Glutamatergic neuron (in vitro differentiated cells): ENCODE results near the gene ZSWIM3. TPM values are rescaled to one million over a fixed set of nuclear protein-coding genes. Genes with fewer than 3 reads are reported as not detected.

Experiments
- DNase-seq: peaks from one replicate; pipeline ENCODE4 v3.0.0; 2022
- H3K27ac Mint-ChIP-seq: one replicate; pipeline ENCODE4 v1.8.0; 2020; ENCODE audit warnings: mild to moderate bottlenecking, mixed read lengths, inconsistent platforms; ENCODE audit not compliant: unreplicated experiment
- H3K27me3 Mint-ChIP-seq: one replicate; pipeline ENCODE4 v1.8.0; 2020; ENCODE audit warnings: mild to moderate bottlenecking, moderate library complexity, mixed read lengths, inconsistent platforms; ENCODE audit not compliant: unreplicated experiment
- H3K36me3 Mint-ChIP-seq: one replicate; pipeline ENCODE4 v1.8.0; 2020; ENCODE audit warnings: mild to moderate bottlenecking, mixed read lengths, inconsistent platforms; ENCODE audit not compliant: unreplicated experiment
- H3K4me1 Mint-ChIP-seq: one replicate; pipeline ENCODE4 v1.8.0; 2020; ENCODE audit warnings: mild to moderate bottlenecking, low read depth, mixed read lengths, inconsistent platforms; ENCODE audit not compliant: unreplicated experiment
- H3K4me3 Mint-ChIP-seq: one replicate; pipeline ENCODE4 v1.8.0; 2020; ENCODE audit warnings: mild to moderate bottlenecking, mixed read lengths, inconsistent platforms; ENCODE audit not compliant: unreplicated experiment
- H3K9me3 Mint-ChIP-seq: one replicate; pipeline ENCODE4 v1.8.0; 2020; ENCODE audit warnings: mild to moderate bottlenecking, moderate library complexity, mixed read lengths, inconsistent platforms; ENCODE audit not compliant: unreplicated experiment
- total RNA-seq: library from RNA; stranded (reverse); fragmentation: NEBNext Ultra II Directional; extraction: Animal tissue kit (Norgen Biotek cat#: 25700); gene quantifications from one replicate; pipeline ENCODE4 v1.2.1, GENCODE V29; 2021; ENCODE audit not compliant: unreplicated experiment
- TF ChIP-seq, protein P1 (sequence below): fragments of 200-600 bp; sonication (generic); IDR thresholded peaks from one replicate; pipeline ENCODE4 v1.5.0; 2021; ENCODE audit not compliant: partially characterized antibody, unreplicated experiment

The ZSWIM3 gene
- total RNA-seq, 1 donor from 2014 or later, result 7.9 TPM

DNA sequence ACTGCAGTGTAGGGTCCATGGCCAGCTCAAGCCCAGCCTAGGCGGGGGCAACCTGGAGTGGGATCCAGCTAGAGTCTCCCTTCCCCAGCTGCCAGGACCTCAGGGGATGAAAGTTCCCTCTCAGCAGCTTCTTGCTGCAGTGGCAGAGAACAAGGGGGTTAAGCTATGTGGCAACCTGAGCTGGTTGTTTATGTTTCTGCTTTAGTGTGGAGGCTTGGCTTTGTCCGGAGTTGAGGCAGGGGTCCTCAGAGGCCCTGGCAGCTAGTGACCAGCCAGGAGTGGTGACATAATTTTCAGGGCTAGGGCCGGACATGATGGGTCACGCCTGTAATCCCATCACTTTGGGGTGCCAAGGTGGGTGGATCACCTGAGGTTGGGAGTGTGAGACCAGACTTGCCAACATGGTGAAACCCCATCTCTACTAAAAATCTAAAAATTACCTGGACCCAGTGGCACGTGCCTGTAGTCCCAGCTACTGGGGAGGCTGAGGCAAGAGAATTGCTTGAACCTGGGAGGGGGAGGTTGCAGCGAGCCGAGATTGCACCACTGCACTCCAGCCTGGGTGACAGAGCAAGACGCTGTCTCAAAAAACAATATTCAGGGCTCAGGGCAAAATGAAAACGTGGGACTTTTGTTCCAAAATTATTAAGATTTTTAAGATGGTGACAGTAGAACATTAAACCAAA, 68.5 kb downstream of the ZSWIM3 start:
- Mint-ChIP-seq H3K4me3 (no peak overlapping the region), H3K27ac (no peak overlapping the region)
- TF ChIP-seq, protein P1, sequence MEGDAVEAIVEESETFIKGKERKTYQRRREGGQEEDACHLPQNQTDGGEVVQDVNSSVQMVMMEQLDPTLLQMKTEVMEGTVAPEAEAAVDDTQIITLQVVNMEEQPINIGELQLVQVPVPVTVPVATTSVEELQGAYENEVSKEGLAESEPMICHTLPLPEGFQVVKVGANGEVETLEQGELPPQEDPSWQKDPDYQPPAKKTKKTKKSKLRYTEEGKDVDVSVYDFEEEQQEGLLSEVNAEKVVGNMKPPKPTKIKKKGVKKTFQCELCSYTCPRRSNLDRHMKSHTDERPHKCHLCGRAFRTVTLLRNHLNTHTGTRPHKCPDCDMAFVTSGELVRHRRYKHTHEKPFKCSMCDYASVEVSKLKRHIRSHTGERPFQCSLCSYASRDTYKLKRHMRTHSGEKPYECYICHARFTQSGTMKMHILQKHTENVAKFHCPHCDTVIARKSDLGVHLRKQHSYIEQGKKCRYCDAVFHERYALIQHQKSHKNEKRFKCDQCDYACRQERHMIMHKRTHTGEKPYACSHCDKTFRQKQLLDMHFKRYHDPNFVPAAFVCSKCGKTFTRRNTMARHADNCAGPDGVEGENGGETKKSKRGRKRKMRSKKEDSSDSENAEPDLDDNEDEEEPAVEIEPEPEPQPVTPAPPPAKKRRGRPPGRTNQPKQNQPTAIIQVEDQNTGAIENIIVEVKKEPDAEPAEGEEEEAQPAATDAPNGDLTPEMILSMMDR, result no peak

DNA sequence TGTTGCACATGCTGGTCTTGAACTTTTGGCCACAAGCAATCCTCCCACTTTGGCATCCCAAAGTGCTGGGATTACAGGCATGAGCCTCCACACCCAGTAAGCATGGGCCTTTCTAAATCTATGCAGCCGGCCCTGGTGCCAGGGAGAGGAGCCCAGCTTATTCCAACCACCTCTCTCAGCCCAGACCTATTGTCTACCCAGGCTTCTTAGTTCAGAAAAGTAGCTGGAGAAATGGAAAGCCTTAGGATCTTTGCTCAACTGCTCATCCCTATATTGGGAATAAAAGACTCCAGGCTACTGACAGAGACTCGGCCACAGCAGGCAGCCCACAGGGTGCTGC, 69.3 kb downstream of the ZSWIM3 start:
- DNase-seq, result no peak
- Mint-ChIP-seq H3K36me3 (no peaks in the 10 kb centered on the region), H3K4me3 (no peak overlapping the region), H3K4me1 (peaks cover 4% of the 10 kb centered on the region), H3K27me3 (no peaks in the 10 kb centered on the region), H3K9me3 (no peaks in the 10 kb centered on the region), H3K27ac (no peak overlapping the region)
- TF ChIP-seq, protein P1, result no peak

More for the DNA sequence above, 68.5 kb downstream of the ZSWIM3 start:
- no peak for DNase-seq
- Mint-ChIP-seq H3K9me3 (no peaks in the 10 kb centered on the region), H3K36me3 (no peaks in the 10 kb centered on the region), H3K4me1 (peaks cover 7% of the 10 kb centered on the region), H3K27me3 (no peaks in the 10 kb centered on the region)

DNA sequence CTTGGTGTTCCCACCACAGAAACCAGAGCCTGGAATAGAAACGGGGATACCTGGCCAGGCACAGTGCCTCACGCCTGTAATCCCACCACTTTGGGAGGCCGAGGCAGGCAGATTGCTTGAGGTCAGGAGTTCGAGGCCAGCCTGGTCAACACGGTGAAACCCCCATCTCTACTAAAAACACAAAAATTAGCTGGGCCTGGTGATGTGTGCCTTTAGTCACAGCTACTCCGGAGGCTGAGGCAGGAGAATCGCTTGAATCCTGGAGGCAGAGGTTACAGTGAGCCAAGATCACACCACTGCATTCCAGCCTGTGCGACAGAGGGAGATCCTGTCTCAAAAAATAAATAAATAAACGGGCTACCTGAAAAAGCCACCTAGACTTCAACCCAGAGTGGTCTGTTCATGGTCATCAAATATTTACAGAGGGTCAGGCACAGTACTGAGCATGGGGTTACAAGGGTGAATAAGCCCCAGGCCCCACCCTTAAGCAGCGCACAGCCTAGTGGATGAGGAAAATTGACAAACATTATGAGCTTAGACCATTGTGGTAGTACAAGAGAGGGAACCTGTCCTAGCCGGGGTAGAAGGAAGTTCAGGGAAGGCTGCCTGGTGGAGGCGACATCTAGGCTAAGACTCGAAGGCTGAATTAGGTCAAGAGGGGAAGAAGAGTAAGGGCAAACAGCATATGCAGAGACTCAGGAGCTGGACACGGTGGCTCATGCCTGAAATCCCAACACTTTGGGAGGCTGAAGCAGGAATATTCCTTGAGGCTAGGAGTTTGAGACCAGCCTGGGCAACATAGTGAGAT, 69.9 kb downstream of the ZSWIM3 start:
- Mint-ChIP-seq H3K36me3 (no peaks in the 10 kb centered on the region), H3K9me3 (no peaks in the 10 kb centered on the region), H3K4me1 (peaks cover 3% of the 10 kb centered on the region), H3K27me3 (no peaks in the 10 kb centered on the region), H3K27ac (no peak overlapping the region), H3K4me3 (no peak overlapping the region)
- DNase-seq, result no peak
- TF ChIP-seq, protein P1, result no peak

Other genes with a start within 250 kb of the ZSWIM3 start
- not detected for gene WFDC10A, start 227.9 kb upstream of the ZSWIM3 start, total RNA-seq
- gene WFDC9, start 226.3 kb upstream of the ZSWIM3 start, total RNA-seq, result not detected
- gene WFDC11, start 187.4 kb upstream of the ZSWIM3 start, total RNA-seq, result not detected
- not detected for gene WFDC13, start 155.6 kb upstream of the ZSWIM3 start, total RNA-seq
- gene WFDC10B, start 152.6 kb upstream of the ZSWIM3 start, total RNA-seq, result not detected
- not detected for gene SPINT4, start 135.3 kb upstream of the ZSWIM3 start, total RNA-seq
- gene WFDC3, start 65.7 kb upstream of the ZSWIM3 start, total RNA-seq, result not detected
- 27.0 TPM for gene DNTTIP1, start 65.7 kb upstream of the ZSWIM3 start, total RNA-seq
- gene UBE2C, start 45.0 kb upstream of the ZSWIM3 start, total RNA-seq, result 33.0 TPM
- gene TNNC2, start 30.3 kb upstream of the ZSWIM3 start, total RNA-seq, result 0.64 TPM
- 10.2 TPM for gene SNX21, start 23.8 kb upstream of the ZSWIM3 start, total RNA-seq
- 33.8 TPM for gene ACOT8, start 222 bp upstream of the ZSWIM3 start, total RNA-seq
- 10.2 TPM for gene ZSWIM1, start 23.6 kb downstream of the ZSWIM3 start, total RNA-seq
- gene SPATA25, start 30.0 kb downstream of the ZSWIM3 start, total RNA-seq, result 1.2 TPM
- 3.5 TPM for gene NEURL2, start 33.6 kb downstream of the ZSWIM3 start, total RNA-seq
- 63.7 TPM for gene CTSA, start 33.7 kb downstream of the ZSWIM3 start, total RNA-seq
- gene PLTP, start 54.5 kb downstream of the ZSWIM3 start, total RNA-seq, result 29.7 TPM
- gene PCIF1, start 77.1 kb downstream of the ZSWIM3 start, total RNA-seq, result 37.6 TPM
- gene ZNF335, start 114.6 kb downstream of the ZSWIM3 start, total RNA-seq, result 23.1 TPM
- 0.17 TPM for gene MMP9, start 151.3 kb downstream of the ZSWIM3 start, total RNA-seq
- gene SLC12A5, start 171.6 kb downstream of the ZSWIM3 start, total RNA-seq, result 10.4 TPM
- gene NCOA5, start 232.3 kb downstream of the ZSWIM3 start, total RNA-seq, result 42.9 TPM